Endodermal cell (in vitro differentiated cells): ENCODE data around the gene FBXL7. TPM values are rescaled to one million over a fixed set of nuclear protein-coding genes. Genes with fewer than 3 reads are reported as not detected.

Experiments
- DNase-seq: peaks from one replicate; pipeline ENCODE4 v3.0.0-alpha.2; 2017
- H3K27ac ChIP-seq: 2 replicates; pipeline ENCODE4 v1.5.1; 2013; ENCODE audit warnings: mild to moderate bottlenecking, low read depth, low read length, moderate library complexity
- H3K27me3 ChIP-seq: 2 replicates; pipeline ENCODE4 v1.6.1; 2013; ENCODE audit warnings: mild to moderate bottlenecking, low read length, moderate library complexity; ENCODE audit not compliant: insufficient read depth, control insufficient read depth, poor library complexity, severe bottlenecking
- H3K36me3 ChIP-seq: 2 replicates; pipeline ENCODE4 v1.7.0; 2013; ENCODE audit warnings: mild to moderate bottlenecking, low read length, moderate library complexity; ENCODE audit not compliant: control insufficient read depth, insufficient read depth
- H3K4me1 ChIP-seq: one replicate; pipeline ENCODE4 v1.7.0; 2013; ENCODE audit warnings: low read length; ENCODE audit not compliant: control insufficient read depth, insufficient read depth
- H3K4me3 ChIP-seq: 2 replicates; pipeline ENCODE4 v1.5.1; 2013; ENCODE audit warnings: mild to moderate bottlenecking, low read length, moderate library complexity
- H3K9ac ChIP-seq: 2 replicates; pipeline ENCODE4 v1.6.1; 2013; ENCODE audit warnings: mild to moderate bottlenecking, low read length, moderate library complexity; ENCODE audit not compliant: poor library complexity, severe bottlenecking; ENCODE audit errors: extremely low read depth
- H3K9me3 ChIP-seq: 2 replicates; pipeline ENCODE4 v1.6.1; 2013; ENCODE audit warnings: mild to moderate bottlenecking, low read length, moderate library complexity; ENCODE audit not compliant: control insufficient read depth
- H3K27ac Mint-ChIP-seq: 2 replicates; pipeline ENCODE4 v1.8.0; 2020; ENCODE audit warnings: mixed read lengths
- H3K27me3 Mint-ChIP-seq: 2 replicates; pipeline ENCODE4 v1.8.0; 2021; ENCODE audit warnings: mild to moderate bottlenecking, mixed read lengths; ENCODE audit not compliant: insufficient read depth
- H3K36me3 Mint-ChIP-seq: 2 replicates; pipeline ENCODE4 v1.8.0; 2020; ENCODE audit warnings: low read depth, mixed read lengths
- H3K4me1 Mint-ChIP-seq: 2 replicates; pipeline ENCODE4 v1.8.0; 2020; ENCODE audit warnings: mixed read lengths
- H3K4me3 Mint-ChIP-seq: 2 replicates; pipeline ENCODE4 v1.8.0; 2020; ENCODE audit warnings: mild to moderate bottlenecking, moderate library complexity, mixed read lengths
- H3K9me3 Mint-ChIP-seq: 2 replicates; pipeline ENCODE4 v1.8.0; 2020; ENCODE audit warnings: mild to moderate bottlenecking, mixed read lengths
- WGBS, 2 experiments: methylation state at CpG; one replicate each; pipeline versions ENCODE4 v1.1.5 to v1.1.7; 2013; ENCODE audit warnings: missing lambda C conversion rate in 2 of 2, mixed read lengths in 1 of 2; ENCODE audit not compliant: insufficient coverage in 1 of 2, insufficient read length in 1 of 2; 5-methylcytosine and 5-hydroxymethylcytosine counted together
- total RNA-seq, 2 donors: library from RNA; stranded (reverse); fragmentation: NEBNext Ultra II Directional in 1 of 2; extraction: Animal tissue kit (Norgen Biotek cat#: 25700) in 1 of 2; gene quantifications; 2 replicates in 1 of 2; 3 replicates in 1 of 2; pipeline ENCODE4 v1.2.1, GENCODE V29; 2021
- TF ChIP-seq, protein P1 (sequence below): fragments of 200-600 bp; sonication (generic); conservative IDR thresholded peaks from 2 replicates; pipeline ENCODE4 v1.5.0; 2021; ENCODE audit warnings: antibody characterized with exemption, mild to moderate bottlenecking

FBXL7 gene
- total RNA-seq, 2 donors from 2014 or later = 12.9 to 13.2 TPM

DNA sequence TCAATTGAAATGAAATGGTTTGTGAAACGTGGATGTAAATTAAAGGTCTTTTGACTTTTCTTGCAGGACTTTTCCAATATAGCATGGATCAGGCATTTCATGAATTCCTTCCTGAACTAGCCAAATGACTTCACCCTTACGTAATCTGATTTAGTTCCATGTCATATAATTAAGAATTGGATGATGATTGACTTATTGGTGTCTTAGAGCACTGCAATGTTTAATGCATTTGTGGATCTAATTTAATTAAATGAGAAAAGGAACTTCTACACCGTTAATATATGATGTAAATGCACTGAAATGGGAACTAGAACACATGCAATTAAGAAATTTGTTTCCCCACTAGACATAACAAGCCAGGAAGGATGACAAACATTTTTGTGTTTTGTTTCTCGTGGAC lies 228.8 kb downstream of the FBXL7 start:
- Histone ChIP-seq H3K27ac (no peak overlapping the region), H3K4me1 (no peaks in the 10 kb centered on the region), H3K4me3 (no peak overlapping the region), H3K9ac (no peak overlapping the region), H3K27me3 (no peaks in the 10 kb centered on the region), H3K36me3 (no peaks in the 10 kb centered on the region), H3K9me3 (peaks cover 45% of the 10 kb centered on the region)
- Mint-ChIP-seq H3K36me3 (peaks cover 15% of the 10 kb centered on the region), H3K9me3 (peaks cover 26% of the 10 kb centered on the region), H3K4me3 (no peak overlapping the region), H3K27me3 (no peaks in the 10 kb centered on the region), H3K4me1 (no peaks in the 10 kb centered on the region), H3K27ac (no peak overlapping the region)
- TF ChIP-seq, protein P1, sequence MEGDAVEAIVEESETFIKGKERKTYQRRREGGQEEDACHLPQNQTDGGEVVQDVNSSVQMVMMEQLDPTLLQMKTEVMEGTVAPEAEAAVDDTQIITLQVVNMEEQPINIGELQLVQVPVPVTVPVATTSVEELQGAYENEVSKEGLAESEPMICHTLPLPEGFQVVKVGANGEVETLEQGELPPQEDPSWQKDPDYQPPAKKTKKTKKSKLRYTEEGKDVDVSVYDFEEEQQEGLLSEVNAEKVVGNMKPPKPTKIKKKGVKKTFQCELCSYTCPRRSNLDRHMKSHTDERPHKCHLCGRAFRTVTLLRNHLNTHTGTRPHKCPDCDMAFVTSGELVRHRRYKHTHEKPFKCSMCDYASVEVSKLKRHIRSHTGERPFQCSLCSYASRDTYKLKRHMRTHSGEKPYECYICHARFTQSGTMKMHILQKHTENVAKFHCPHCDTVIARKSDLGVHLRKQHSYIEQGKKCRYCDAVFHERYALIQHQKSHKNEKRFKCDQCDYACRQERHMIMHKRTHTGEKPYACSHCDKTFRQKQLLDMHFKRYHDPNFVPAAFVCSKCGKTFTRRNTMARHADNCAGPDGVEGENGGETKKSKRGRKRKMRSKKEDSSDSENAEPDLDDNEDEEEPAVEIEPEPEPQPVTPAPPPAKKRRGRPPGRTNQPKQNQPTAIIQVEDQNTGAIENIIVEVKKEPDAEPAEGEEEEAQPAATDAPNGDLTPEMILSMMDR = no peak
- WGBS, 2 experiments = 33 to 93% methylated on average over 1 to 4 of the region's 4 CpGs
- no peak for DNase-seq

DNA sequence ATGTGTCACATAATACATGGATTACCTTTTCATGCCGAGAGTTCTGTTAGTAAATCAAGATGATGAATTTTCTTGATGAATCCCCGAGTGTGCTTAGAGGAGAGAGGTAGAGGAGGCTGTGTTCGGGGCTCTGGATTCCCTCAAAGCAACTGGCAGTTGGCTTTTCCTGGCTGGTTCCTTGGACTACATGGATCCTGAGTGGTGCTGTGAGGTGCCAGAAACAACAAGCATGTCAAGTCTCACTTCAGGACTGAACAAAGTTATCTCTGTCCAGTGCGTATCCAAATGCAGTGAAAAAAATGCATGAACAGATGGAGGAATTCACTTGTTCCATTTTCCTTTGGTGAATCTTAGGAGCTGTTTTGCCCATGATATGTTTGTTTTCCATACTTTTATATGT lies 231.7 kb downstream of the FBXL7 start:
- peaks cover 6% of the 10 kb centered on the region for H3K36me3 Mint-ChIP-seq
- H3K27ac ChIP-seq = no peak overlapping the region
- no peaks in the 10 kb centered on the region for H3K36me3 ChIP-seq
- H3K9me3 Mint-ChIP-seq = peaks cover 18% of the 10 kb centered on the region
- no peaks in the 10 kb centered on the region for H3K4me1 ChIP-seq
- DNase-seq = no peak
- H3K4me1 Mint-ChIP-seq = no peaks in the 10 kb centered on the region
- H3K9me3 ChIP-seq = peaks cover 29% of the 10 kb centered on the region
- H3K4me3 Mint-ChIP-seq = no peak overlapping the region
- TF ChIP-seq, protein P1 = no peak
- H3K27me3 Mint-ChIP-seq = no peaks in the 10 kb centered on the region
- H3K27me3 ChIP-seq = no peaks in the 10 kb centered on the region
- H3K4me3 ChIP-seq = no peak overlapping the region
- no peak overlapping the region for H3K9ac ChIP-seq
- no peak overlapping the region for H3K27ac Mint-ChIP-seq
- 87 to 100% methylated on average over 2 to 4 of the region's 4 CpGs for WGBS, 2 experiments

DNA sequence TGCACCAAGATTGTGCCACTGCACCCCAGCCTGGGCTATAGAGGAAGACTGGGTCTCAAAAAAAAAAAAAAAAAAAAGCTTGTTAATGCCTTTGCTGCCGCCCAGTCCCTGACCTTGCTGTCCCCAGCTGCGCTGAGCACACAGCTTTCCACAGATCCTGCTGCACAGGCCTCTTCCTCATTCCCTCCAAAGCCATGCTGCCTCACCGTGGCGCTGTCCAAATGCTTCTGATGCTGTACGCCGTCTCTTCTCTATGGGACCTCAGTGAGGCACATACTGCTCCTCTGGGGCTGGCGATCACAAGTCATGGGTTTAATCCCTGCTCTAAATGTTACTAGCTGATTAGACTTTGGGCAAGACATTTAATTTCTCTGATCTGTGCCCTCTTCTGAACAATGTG lies 234.1 kb downstream of the FBXL7 start:
- DNase-seq = no peak
- 97 to 100% methylated on average over 6 to 7 of the region's 7 CpGs for WGBS, 2 experiments
- Histone ChIP-seq H3K9me3 (peaks cover 5% of the 10 kb centered on the region), H3K36me3 (no peaks in the 10 kb centered on the region), H3K27me3 (no peaks in the 10 kb centered on the region), H3K4me3 (no peak overlapping the region), H3K9ac (no peak overlapping the region), H3K27ac (no peak overlapping the region), H3K4me1 (no peaks in the 10 kb centered on the region)
- H3K4me1 Mint-ChIP-seq = no peaks in the 10 kb centered on the region
- no peak overlapping the region for H3K27ac Mint-ChIP-seq
- no peaks in the 10 kb centered on the region for H3K27me3 Mint-ChIP-seq
- no peaks in the 10 kb centered on the region for H3K9me3 Mint-ChIP-seq
- H3K4me3 Mint-ChIP-seq = no peak overlapping the region
- H3K36me3 Mint-ChIP-seq = no peaks in the 10 kb centered on the region
- TF ChIP-seq, protein P1 = no peak
